ENCODE measurements around the gene WARS2.

WARS2 gene

GRCh38 chr1:119006406-119007279, 133.8 kb downstream of the WARS2 start:
- ATAC-seq (no peak), DNase-seq (ENCODE audit: low spot score in 2 of 2) (no peak)
- H3K36me3 Mint-ChIP-seq = peaks cover 4% of the 10 kb centered on the region
- H3K4me1 Mint-ChIP-seq = peaks cover 22% of the 10 kb centered on the region
- peaks cover 3% of the 10 kb centered on the region for H3K9me3 Mint-ChIP-seq
- no peak overlapping the region for H3K4me3 Mint-ChIP-seq
- no peak overlapping the region for H3K27ac Mint-ChIP-seq

DNA sequence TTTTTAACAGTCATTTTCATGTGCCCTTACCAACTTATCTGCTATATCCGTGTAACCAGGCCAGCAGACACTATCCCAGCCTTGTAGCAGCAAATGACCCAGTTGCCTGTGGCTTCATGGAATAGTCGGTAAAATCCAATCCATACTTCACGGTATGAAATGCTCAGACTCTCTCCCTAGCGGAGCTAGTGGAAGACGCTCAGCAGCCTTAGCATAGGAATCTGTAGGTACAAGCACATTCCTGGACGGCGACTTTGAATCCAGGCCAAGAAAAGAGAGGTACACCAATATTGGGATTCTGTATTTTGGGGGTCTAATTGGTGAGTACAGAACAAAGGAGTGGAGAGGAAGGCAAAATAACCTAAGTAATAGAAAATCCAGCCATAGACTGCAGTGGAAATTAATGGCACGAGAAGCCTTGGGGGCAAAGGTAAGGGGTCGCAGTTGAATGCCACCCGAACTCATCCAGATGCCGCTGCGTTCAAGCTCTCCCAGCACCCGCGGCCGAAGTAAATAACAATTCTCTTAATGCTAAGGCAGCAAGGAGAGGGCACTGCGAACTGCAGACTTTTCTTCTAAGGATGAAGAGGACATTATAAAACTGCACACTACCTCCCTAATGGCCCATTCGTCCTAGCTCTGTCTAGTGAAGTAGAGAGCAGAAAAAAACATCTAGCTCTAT, 134.6 kb downstream of the WARS2 start:
- no peak overlapping the region for H3K27ac Mint-ChIP-seq
- H3K36me3 Mint-ChIP-seq = peaks cover 4% of the 10 kb centered on the region
- peaks cover 22% of the 10 kb centered on the region for H3K4me1 Mint-ChIP-seq
- ATAC-seq (no peak), DNase-seq (ENCODE audit: low spot score in 2 of 2) (no peak)
- no peak overlapping the region for H3K4me3 Mint-ChIP-seq
- H3K9me3 Mint-ChIP-seq = peaks cover 3% of the 10 kb centered on the region

GRCh38 chr1:119004781-119005180, 135.7 kb downstream of the WARS2 start:
- Mint-ChIP-seq H3K36me3 (peaks cover 4% of the 10 kb centered on the region), H3K27ac (no peak overlapping the region), H3K4me3 (no peak overlapping the region), H3K4me1 (peaks cover 22% of the 10 kb centered on the region), H3K9me3 (peaks cover 3% of the 10 kb centered on the region)
- DNase-seq (ENCODE audit: low spot score in 2 of 2) (no peak), ATAC-seq (no peak)

- Mint-ChIP-seq H3K9me3 (peaks cover 3% of the 10 kb centered on the region), H3K4me1 (peaks cover 18% of the 10 kb centered on the region), H3K4me3 (no peak overlapping the region), H3K36me3 (peaks cover 4% of the 10 kb centered on the region), H3K27ac (no peak overlapping the region)
- DNase-seq (ENCODE audit: low spot score in 2 of 2) = no peak
- ATAC-seq = no peak
Observed at GRCh38 chr1:119004129-119004527, 136.3 kb downstream of the WARS2 start.

- H3K9me3 Mint-ChIP-seq = no peaks in the 10 kb centered on the region
- no peak for ATAC-seq
- H3K4me3 Mint-ChIP-seq = no peak overlapping the region
- H3K27ac Mint-ChIP-seq = no peak overlapping the region
- peaks cover 13% of the 10 kb centered on the region for H3K4me1 Mint-ChIP-seq
- no peak for DNase-seq (ENCODE audit: low spot score in 2 of 2)
- peaks cover 3% of the 10 kb centered on the region for H3K36me3 Mint-ChIP-seq
Observed at GRCh38 chr1:119003413-119004128, 136.9 kb downstream of the WARS2 start.

GRCh38 chr1:119002028-119002686, 138.3 kb downstream of the WARS2 start:
- DNase-seq (ENCODE audit: low spot score in 2 of 2) (no peak), ATAC-seq (no peak)
- Mint-ChIP-seq H3K4me1 (peaks cover 7% of the 10 kb centered on the region), H3K9me3 (no peaks in the 10 kb centered on the region), H3K36me3 (no peaks in the 10 kb centered on the region), H3K27ac (no peak overlapping the region), H3K4me3 (no peak overlapping the region)

GRCh38 chr1:119001181-119002027, 139.0 kb downstream of the WARS2 start:
- Mint-ChIP-seq H3K4me3 (no peak overlapping the region), H3K27ac (no peak overlapping the region), H3K4me1 (peaks cover 7% of the 10 kb centered on the region), H3K36me3 (no peaks in the 10 kb centered on the region), H3K9me3 (no peaks in the 10 kb centered on the region)
- DNase-seq (ENCODE audit: low spot score in 2 of 2) (no peak), ATAC-seq (no peak)

- no peaks in the 10 kb centered on the region for H3K9me3 Mint-ChIP-seq
- no peak overlapping the region for H3K27ac Mint-ChIP-seq
- H3K4me1 Mint-ChIP-seq = peaks cover 7% of the 10 kb centered on the region
- DNase-seq (ENCODE audit: low spot score in 2 of 2) (no peak), ATAC-seq (no peak)
- no peak overlapping the region for H3K4me3 Mint-ChIP-seq
- no peaks in the 10 kb centered on the region for H3K36me3 Mint-ChIP-seq
Observed at GRCh38 chr1:119000371-119001180, 139.9 kb downstream of the WARS2 start.

DNA sequence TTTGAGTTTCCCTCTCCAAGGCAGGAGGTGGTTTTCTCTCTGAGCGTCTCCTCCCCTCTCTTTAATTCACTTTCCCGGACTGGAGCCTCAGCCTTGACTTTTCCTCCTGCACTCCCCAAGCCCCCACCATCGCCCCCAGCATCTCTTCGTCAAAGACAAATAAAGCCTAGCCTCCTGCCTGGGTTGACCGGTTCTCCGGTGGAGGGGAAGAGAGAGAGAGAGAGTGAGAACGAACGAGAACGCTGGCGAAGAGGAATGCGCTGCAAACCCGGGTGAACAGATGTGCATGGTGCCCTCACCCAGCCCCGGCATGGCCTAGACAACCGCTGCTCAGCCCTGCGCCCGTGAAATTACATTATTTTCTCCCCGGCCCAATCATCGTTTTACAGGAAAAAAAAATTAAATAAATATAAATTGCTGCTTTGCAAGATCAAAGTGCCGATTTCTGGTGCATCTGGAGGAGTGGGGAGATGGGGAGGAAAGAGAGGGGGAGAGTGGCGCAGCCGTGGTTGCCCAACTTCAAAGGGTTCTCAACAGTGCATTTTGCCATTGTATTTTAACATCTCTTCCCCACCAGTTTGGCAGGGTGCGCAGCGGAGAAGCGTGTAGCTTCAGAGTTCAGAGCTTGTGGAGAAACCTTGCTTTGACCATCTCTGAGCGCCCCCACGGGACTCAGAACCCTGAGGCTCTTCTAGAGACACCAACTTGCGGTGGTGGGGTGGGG, 140.9 kb downstream of the WARS2 start:
- ATAC-seq (no peak), DNase-seq (ENCODE audit: low spot score in 2 of 2) (no peak)
- H3K9me3 Mint-ChIP-seq = no peaks in the 10 kb centered on the region
- no peak overlapping the region for H3K27ac Mint-ChIP-seq
- peaks cover 7% of the 10 kb centered on the region for H3K4me1 Mint-ChIP-seq
- H3K4me3 Mint-ChIP-seq = no peak overlapping the region
- H3K36me3 Mint-ChIP-seq = no peaks in the 10 kb centered on the region

DNA sequence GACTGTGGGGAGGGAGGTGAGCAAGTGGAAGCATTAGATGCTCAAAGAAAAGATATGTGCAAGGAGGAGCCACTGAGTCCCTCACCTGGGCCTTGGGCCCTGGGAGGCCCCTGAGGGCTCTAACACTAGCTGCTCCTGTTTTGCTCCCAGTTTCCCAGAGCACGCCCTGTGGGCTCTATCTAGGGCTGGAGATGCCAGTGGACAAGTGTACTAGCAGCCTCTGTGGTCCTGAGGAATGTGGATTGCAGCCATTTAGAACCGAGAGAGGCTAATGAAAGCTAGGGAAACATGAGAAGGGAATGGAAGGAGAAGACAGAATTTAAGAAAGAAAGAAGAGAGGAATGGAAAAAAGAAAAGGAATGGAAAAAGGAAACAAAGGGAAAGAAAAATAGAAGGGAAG, 142.3 kb downstream of the WARS2 start:
- no peak for ATAC-seq
- no peak for DNase-seq (ENCODE audit: low spot score in 2 of 2)
- peaks cover 3% of the 10 kb centered on the region for H3K9me3 Mint-ChIP-seq
- peaks cover 7% of the 10 kb centered on the region for H3K4me1 Mint-ChIP-seq
- H3K27ac Mint-ChIP-seq = no peak overlapping the region
- H3K4me3 Mint-ChIP-seq = no peak overlapping the region
- no peaks in the 10 kb centered on the region for H3K36me3 Mint-ChIP-seq

DNA sequence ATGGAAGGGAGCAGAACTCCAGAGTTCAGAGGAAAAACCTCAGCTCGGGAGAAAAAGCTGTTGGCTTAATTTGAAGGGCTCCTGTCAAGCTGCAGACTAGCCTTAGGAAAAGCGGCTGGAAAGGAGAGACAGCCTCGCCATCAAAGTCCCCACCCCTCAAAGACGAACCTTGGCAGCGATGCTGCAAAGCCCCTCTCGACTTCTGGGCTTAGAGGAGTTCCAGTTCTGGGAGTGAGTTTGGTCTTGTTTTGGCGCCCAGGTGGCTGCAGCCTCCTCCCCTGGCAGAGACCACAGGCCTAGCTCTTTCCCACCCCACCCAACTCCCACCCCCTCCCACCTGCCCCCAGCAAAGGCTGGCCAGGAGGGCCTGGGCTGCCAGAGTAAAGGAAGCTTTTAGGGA, 143.2 kb downstream of the WARS2 start:
- H3K4me1 Mint-ChIP-seq = peaks cover 5% of the 10 kb centered on the region

DNA sequence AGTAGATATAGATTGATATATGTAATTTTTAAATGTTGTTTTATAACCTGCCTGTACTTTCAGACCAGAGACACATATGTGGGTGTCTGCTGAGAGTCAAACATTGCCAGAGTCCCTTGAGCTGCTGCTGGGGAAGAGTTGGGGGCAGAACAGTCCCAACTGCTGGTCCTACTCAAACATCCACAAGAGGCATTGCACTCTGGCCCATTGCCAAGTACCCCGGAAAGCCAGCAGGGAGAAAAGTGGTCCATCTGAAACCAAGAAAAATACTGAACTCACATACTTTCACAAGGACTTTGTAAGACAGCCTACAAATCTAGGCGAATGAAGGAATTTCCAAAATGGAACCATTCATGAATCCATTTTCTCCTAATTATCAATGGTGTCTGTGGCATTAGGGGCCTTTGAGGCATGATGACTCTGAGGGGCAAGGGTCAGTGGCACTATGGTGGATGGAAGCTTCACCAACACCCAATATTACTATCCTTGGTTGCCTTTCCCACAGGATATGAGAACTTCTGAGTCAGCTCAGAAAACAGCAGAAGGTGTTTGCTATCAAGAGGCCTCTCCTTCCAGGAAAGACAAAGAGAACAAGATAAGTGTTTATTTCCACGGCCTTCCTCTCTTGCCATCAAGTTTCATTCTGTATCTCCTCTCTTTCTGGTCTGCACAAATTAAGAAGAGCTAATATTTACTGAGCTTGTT, 145.0 kb downstream of the WARS2 start:
- peaks cover 3% of the 10 kb centered on the region for H3K9me3 Mint-ChIP-seq
- DNase-seq (ENCODE audit: low spot score in 2 of 2) (no peak), ATAC-seq (no peak)

More for the DNA sequence above, 143.2 kb downstream of the WARS2 start:
- DNase-seq (ENCODE audit: low spot score in 2 of 2) (no peak), ATAC-seq (no peak)
- no peak overlapping the region for H3K27ac Mint-ChIP-seq
- no peak overlapping the region for H3K4me3 Mint-ChIP-seq
- H3K36me3 Mint-ChIP-seq = no peaks in the 10 kb centered on the region
- H3K9me3 Mint-ChIP-seq = peaks cover 3% of the 10 kb centered on the region

GRCh38 chr1:118993700-118994026, 146.8 kb downstream of the WARS2 start:
- Mint-ChIP-seq H3K9me3 (peaks cover 3% of the 10 kb centered on the region), H3K4me1 (no peaks in the 10 kb centered on the region), H3K36me3 (no peaks in the 10 kb centered on the region), H3K27ac (no peak overlapping the region), H3K4me3 (no peak overlapping the region)
- DNase-seq (ENCODE audit: low spot score in 2 of 2) (no peak), ATAC-seq (no peak)

More for the DNA sequence above, 145.0 kb downstream of the WARS2 start:
- H3K36me3 Mint-ChIP-seq = no peaks in the 10 kb centered on the region
- H3K27ac Mint-ChIP-seq = no peak overlapping the region
- no peaks in the 10 kb centered on the region for H3K4me1 Mint-ChIP-seq
- no peak overlapping the region for H3K4me3 Mint-ChIP-seq

Measured in stimulated activated effector memory CD8-positive, alpha-beta T cell treated with anti-CD3 and anti-CD28 coated beads, Interleukin-12 subunit alpha, Interleukin-12 subunit beta, amount 100 ng/mL, for 72 hours (primary cell).